H9 (cell line): ENCODE results near the gene ADSS1. TPM values are rescaled to one million over a fixed set of nuclear protein-coding genes. Genes with fewer than 3 reads are reported as not detected.

Experiments
- DNase-seq: peaks from one replicate; pipeline ENCODE4 v3.0.0-alpha.2; 2017
- H2AFZ ChIP-seq: one replicate; pipeline ENCODE4 v1.6.1; 2013; ENCODE audit warnings: mild to moderate bottlenecking, low read length, control low read depth, moderate library complexity
- H2AK5ac ChIP-seq: 2 replicates; pipeline ENCODE4 v1.6.1; 2013; ENCODE audit warnings: low read length, control low read depth, mixed read lengths; ENCODE audit not compliant: insufficient read length
- H2BK120ac ChIP-seq: one replicate; pipeline ENCODE4 v1.6.1; 2013; ENCODE audit warnings: low read depth, mild to moderate bottlenecking, low read length, control low read depth, inconsistent platforms; ENCODE audit not compliant: poor library complexity, severe bottlenecking
- H2BK12ac ChIP-seq: 2 replicates; pipeline ENCODE4 v1.6.1; 2013; ENCODE audit warnings: low read length, control low read depth, mixed read lengths, low read depth; ENCODE audit not compliant: insufficient read length
- H2BK15ac ChIP-seq: 2 replicates; pipeline ENCODE4 v1.6.1; 2013; ENCODE audit warnings: low read depth, low read length, control low read depth
- H2BK20ac ChIP-seq: one replicate; pipeline ENCODE4 v1.6.1; 2013; ENCODE audit warnings: low read depth, mild to moderate bottlenecking, low read length, control low read depth, inconsistent platforms; ENCODE audit not compliant: poor library complexity, severe bottlenecking
- H2BK5ac ChIP-seq: 2 replicates; pipeline ENCODE4 v1.6.1; 2013; ENCODE audit warnings: low read length, control low read depth, mixed read lengths; ENCODE audit not compliant: insufficient read length
- H3K14ac ChIP-seq: 2 replicates; pipeline ENCODE4 v1.6.1; 2013; ENCODE audit warnings: low read length, control low read depth; ENCODE audit not compliant: insufficient read depth
- H3K18ac ChIP-seq: 2 replicates; pipeline ENCODE4 v1.6.1; 2013; ENCODE audit warnings: low read depth, mild to moderate bottlenecking, mixed read lengths, low read length, control low read depth; ENCODE audit not compliant: insufficient read length
- H3K23ac ChIP-seq: 2 replicates; pipeline ENCODE4 v1.6.1; 2013; ENCODE audit warnings: low read length, control low read depth, mixed read lengths, low read depth; ENCODE audit not compliant: insufficient read length
- H3K23me2 ChIP-seq: 2 replicates; pipeline ENCODE4 v1.6.1; 2013; ENCODE audit warnings: low read depth, mild to moderate bottlenecking, mixed read lengths, low read length, control low read depth; ENCODE audit not compliant: insufficient read length, poor library complexity, severe bottlenecking
- H3K27ac ChIP-seq: 2 replicates; pipeline ENCODE4 v1.5.1; 2013; ENCODE audit warnings: low read length, control low read depth, mixed read lengths, low read depth; ENCODE audit not compliant: insufficient read length
- H3K27me3 ChIP-seq: 2 replicates; pipeline ENCODE4 v1.6.1; 2013; ENCODE audit warnings: low read length, control low read depth, inconsistent platforms; ENCODE audit not compliant: insufficient read depth
- H3K4ac ChIP-seq: 2 replicates; pipeline ENCODE4 v1.6.1; 2013; ENCODE audit warnings: low read depth, mild to moderate bottlenecking, control low read depth, inconsistent platforms, low read length, moderate library complexity
- H3K4me1 ChIP-seq: 2 replicates; pipeline ENCODE4 v1.6.1; 2013; ENCODE audit warnings: low read length, control low read depth, inconsistent platforms; ENCODE audit not compliant: insufficient read depth
- H3K4me2 ChIP-seq: 2 replicates; pipeline ENCODE4 v1.6.1; 2013; ENCODE audit warnings: low read length, control low read depth, mixed read lengths; ENCODE audit not compliant: insufficient read length, insufficient read depth
- H3K56ac ChIP-seq: 2 replicates; pipeline ENCODE4 v1.6.1; 2013; ENCODE audit warnings: low read depth, mild to moderate bottlenecking, mixed read lengths, low read length, control low read depth; ENCODE audit not compliant: insufficient read length
- H3K79me1 ChIP-seq: 2 replicates; pipeline ENCODE4 v1.6.1; 2013; ENCODE audit warnings: low read depth, mild to moderate bottlenecking, moderate library complexity, low read length, control low read depth, inconsistent platforms; ENCODE audit not compliant: insufficient read depth, poor library complexity, severe bottlenecking
- H3K79me2 ChIP-seq: 2 replicates; pipeline ENCODE4 v1.6.1; 2013; ENCODE audit warnings: low read length, control low read depth, inconsistent platforms; ENCODE audit not compliant: insufficient read depth
- H3K9ac ChIP-seq: 2 replicates; pipeline ENCODE4 v1.6.1; 2013; ENCODE audit warnings: low read length, control low read depth, mixed read lengths; ENCODE audit not compliant: insufficient read length; ENCODE audit errors: extremely low read depth
- H3K9me3 ChIP-seq: one replicate; pipeline ENCODE4 v1.6.1; 2013; ENCODE audit warnings: low read depth, low read length, inconsistent platforms; ENCODE audit not compliant: control insufficient read depth
- H3T11ph ChIP-seq: one replicate; pipeline ENCODE4 v1.6.1; 2013; ENCODE audit warnings: mild to moderate bottlenecking, low read length, control low read depth, inconsistent platforms
- H4K20me1 ChIP-seq: one replicate; pipeline ENCODE4 v1.6.1; 2013; ENCODE audit not compliant: control insufficient read depth, insufficient read length, insufficient read depth
- H4K5ac ChIP-seq: 2 replicates; pipeline ENCODE4 v1.6.1; 2013; ENCODE audit warnings: low read depth, mild to moderate bottlenecking, mixed read lengths, low read length, control low read depth; ENCODE audit not compliant: insufficient read length
- H4K8ac ChIP-seq: replicated peaks from 2 replicates; pipeline ENCODE4 v1.6.1; 2013; ENCODE audit warnings: low read length, control low read depth, mixed read lengths, low read depth; ENCODE audit not compliant: insufficient read length
- H4K91ac ChIP-seq: 2 replicates; pipeline ENCODE4 v1.6.1; 2013; ENCODE audit warnings: low read depth, mild to moderate bottlenecking, moderate library complexity, mixed read lengths, low read length, control low read depth; ENCODE audit not compliant: insufficient read length
- H3K27ac Mint-ChIP-seq, 3 experiments: 2 replicates in 2 of 3; 3 replicates in 1 of 3; pipeline ENCODE4 v1.8.0; 2020 to 2021; ENCODE audit warnings: mixed read lengths in 3 of 3, mild to moderate bottlenecking in 1 of 3, moderate library complexity in 1 of 3
- H3K27me3 Mint-ChIP-seq: 2 replicates; pipeline ENCODE4 v1.8.0; 2021; ENCODE audit warnings: low read depth, mild to moderate bottlenecking, moderate library complexity, mixed read lengths
- H3K36me3 Mint-ChIP-seq, 3 experiments: 2 replicates in 2 of 3; 3 replicates in 1 of 3; pipeline ENCODE4 v1.8.0; 2020 to 2021; ENCODE audit warnings: low read depth in 3 of 3, mixed read lengths in 3 of 3; ENCODE audit not compliant: insufficient read depth in 1 of 3
- H3K4me1 Mint-ChIP-seq, 2 experiments: 2 replicates each; pipeline ENCODE4 v1.8.0; 2020; ENCODE audit warnings: mixed read lengths in 2 of 2
- H3K4me3 Mint-ChIP-seq, 2 experiments: 2 replicates in 1 of 2; 3 replicates in 1 of 2; pipeline ENCODE4 v1.8.0; 2020 to 2021; ENCODE audit warnings: mild to moderate bottlenecking in 2 of 2, mixed read lengths in 2 of 2, moderate library complexity in 1 of 2
- H3K9me3 Mint-ChIP-seq, 2 experiments: 2 replicates in 1 of 2; 3 replicates in 1 of 2; pipeline ENCODE4 v1.8.0; 2020; ENCODE audit warnings: mild to moderate bottlenecking in 2 of 2, mixed read lengths in 2 of 2, moderate library complexity in 1 of 2
- WGBS: extraction: QIAGEN DNeasy Blood & Tissue Kit; methylation state at CpG from one replicate; pipeline ENCODE4 v1.1.7; 2013; ENCODE audit warnings: missing lambda C conversion rate, low lambda C conversion rate, mixed read lengths; ENCODE audit not compliant: insufficient read length; ENCODE audit errors: extremely low coverage; 5-methylcytosine and 5-hydroxymethylcytosine counted together
- total RNA-seq: library from RNA; stranded (reverse); gene quantifications from 2 replicates; pipeline ENCODE4 v1.2.1, GENCODE V29; 2021
- TF ChIP-seq, protein P1 (sequence below): fragments of 200-600 bp; sonication (generic); conservative IDR thresholded peaks from 3 replicates; pipeline ENCODE4 v1.8.0; 2021; ENCODE audit warnings: antibody characterized with exemption, mild to moderate bottlenecking

The ADSS1 gene
- total RNA-seq, 1 experiment from 2014 or later: 8.5 TPM

DNA sequence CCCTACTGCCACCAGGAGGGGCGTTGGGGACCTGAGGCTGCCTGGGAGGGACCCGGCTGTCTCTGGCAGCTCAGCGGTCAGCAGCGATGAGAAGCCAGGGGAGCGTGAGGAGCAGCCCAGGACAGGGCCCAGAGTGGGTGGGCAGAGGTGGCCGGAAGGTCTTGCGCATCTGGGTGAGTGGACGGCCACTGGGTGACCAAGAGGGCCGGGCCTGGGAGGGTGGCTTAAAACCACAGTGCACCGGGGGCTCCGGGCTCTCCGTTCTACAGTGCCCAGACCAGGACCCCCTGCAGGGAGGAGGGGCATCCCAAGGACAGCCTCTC is 24.6 kb upstream of the ADSS1 start:
- no peaks in the 10 kb centered on the region for H3K9me3 ChIP-seq
- no peak overlapping the region for H2BK12ac ChIP-seq
- no peak overlapping the region for H2BK5ac ChIP-seq
- TF ChIP-seq, protein P1, sequence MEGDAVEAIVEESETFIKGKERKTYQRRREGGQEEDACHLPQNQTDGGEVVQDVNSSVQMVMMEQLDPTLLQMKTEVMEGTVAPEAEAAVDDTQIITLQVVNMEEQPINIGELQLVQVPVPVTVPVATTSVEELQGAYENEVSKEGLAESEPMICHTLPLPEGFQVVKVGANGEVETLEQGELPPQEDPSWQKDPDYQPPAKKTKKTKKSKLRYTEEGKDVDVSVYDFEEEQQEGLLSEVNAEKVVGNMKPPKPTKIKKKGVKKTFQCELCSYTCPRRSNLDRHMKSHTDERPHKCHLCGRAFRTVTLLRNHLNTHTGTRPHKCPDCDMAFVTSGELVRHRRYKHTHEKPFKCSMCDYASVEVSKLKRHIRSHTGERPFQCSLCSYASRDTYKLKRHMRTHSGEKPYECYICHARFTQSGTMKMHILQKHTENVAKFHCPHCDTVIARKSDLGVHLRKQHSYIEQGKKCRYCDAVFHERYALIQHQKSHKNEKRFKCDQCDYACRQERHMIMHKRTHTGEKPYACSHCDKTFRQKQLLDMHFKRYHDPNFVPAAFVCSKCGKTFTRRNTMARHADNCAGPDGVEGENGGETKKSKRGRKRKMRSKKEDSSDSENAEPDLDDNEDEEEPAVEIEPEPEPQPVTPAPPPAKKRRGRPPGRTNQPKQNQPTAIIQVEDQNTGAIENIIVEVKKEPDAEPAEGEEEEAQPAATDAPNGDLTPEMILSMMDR: no peak
- no peaks in the 10 kb centered on the region; the same call in 1 of the 2 replicates for H3K27me3 Mint-ChIP-seq
- H2AK5ac ChIP-seq: no peak overlapping the region
- DNase-seq: no peak
- H3K4ac ChIP-seq: no peak overlapping the region
- peaks cover 4% of the 10 kb centered on the region; the same call in 1 of the 2 replicates for H3K4me1 ChIP-seq
- H3K4me3 Mint-ChIP-seq: no peak overlapping the region
- no peak overlapping the region for H2BK15ac ChIP-seq
- no peak overlapping the region for H2BK20ac ChIP-seq
- H2AFZ ChIP-seq: no peak overlapping the region
- peaks cover 5 to 8% of the 10 kb centered on the region in 2 experiments for H3K9me3 Mint-ChIP-seq
- H3K14ac ChIP-seq: no peak overlapping the region; the same call in 1 of the 2 replicates
- H3K23me2 ChIP-seq: no peaks in the 10 kb centered on the region
- no peak overlapping the region for H3K23ac ChIP-seq
- H3K9ac ChIP-seq: no peak overlapping the region
- H3K27ac ChIP-seq: no peak overlapping the region
- H3K79me1 ChIP-seq: no peaks in the 10 kb centered on the region
- H3K56ac ChIP-seq: no peak overlapping the region
- no peak overlapping the region for H3K4me2 ChIP-seq
- H2BK120ac ChIP-seq: no peak overlapping the region
- H3K4me1 Mint-ChIP-seq: peaks cover 22 to 39% of the 10 kb centered on the region in 2 experiments
- H3K27ac Mint-ChIP-seq: no peak overlapping the region
- WGBS: no CpG with 5 or more reads among the region's 12 CpGs
- peaks cover 18 to 26% (median 23%) of the 10 kb centered on the region in 3 experiments for H3K36me3 Mint-ChIP-seq
- H3K18ac ChIP-seq: no peak overlapping the region
- H3K27me3 ChIP-seq: no peaks in the 10 kb centered on the region
- H3T11ph ChIP-seq: no peak overlapping the region
- no peak overlapping the region for H4K5ac ChIP-seq
- no peak overlapping the region for H4K91ac ChIP-seq
- H4K20me1 ChIP-seq: no peaks in the 10 kb centered on the region
- H4K8ac ChIP-seq: no peak overlapping the region
- H3K79me2 ChIP-seq: no peaks in the 10 kb centered on the region
